ENCODE results near the gene SLC48A1. TPM values are rescaled to one million over a fixed set of nuclear protein-coding genes. Genes with fewer than 3 reads are reported as not detected.

Gene SLC48A1
- total and polyA plus RNA-seq, 4 donors: 6.1 to 15.4 (median 9.3) TPM

- no peak overlapping the region for H3K9ac ChIP-seq (ENCODE audit: low read depth in 1 of 2, low read length in 2 of 2)
- H3K4me1 ChIP-seq (ENCODE audit: control insufficient read depth in 4 of 4, insufficient read depth in 4 of 4, low read length in 3 of 4): peaks cover 5 to 15% (median 8%) of the 10 kb centered on the region in 4 donors
- 64% methylated on average over 1 of the region's 1 CpG for WGBS
- no peak overlapping the region for H3K4me3 ChIP-seq (ENCODE audit: low read depth in 1 of 3, low read length in 3 of 3)
- peaks cover 0 to 5% (median 0%) of the 10 kb centered on the region in 4 donors for H3K36me3 ChIP-seq (ENCODE audit: control insufficient read depth in 4 of 4, insufficient read depth in 3 of 4, low read depth in 1 of 4, low read length in 3 of 4)
- DNase-seq (ENCODE audit: low spot score): no peak
- H3K27ac ChIP-seq (ENCODE audit: low read depth in 1 of 2, low read length in 2 of 2): no peak overlapping the region
- no peaks in the 10 kb centered on the region for H3K27me3 ChIP-seq (ENCODE audit: control insufficient read depth in 4 of 4, insufficient read depth in 4 of 4, low read length in 3 of 4)
- H3K9me3 ChIP-seq (ENCODE audit: control insufficient read depth in 4 of 4, low read length in 3 of 4): no peaks in the 10 kb centered on the region
- TF ChIP-seq NR2F2 (IDR thresholded peaks at IDR 0.05) (no peak), SP1 (IDR thresholded peaks at IDR 0.05) (no peak), RAD21 (IDR thresholded peaks at IDR 0.05) (no peak)
These were observed 4.1 kb downstream of the SLC48A1 start for GRCh38 chr12:47777151-47777550.

- Histone ChIP-seq H3K9me3 (ENCODE audit: control insufficient read depth in 4 of 4, low read length in 3 of 4) (no peaks in the 10 kb centered on the region), H3K36me3 (ENCODE audit: control insufficient read depth in 4 of 4, insufficient read depth in 3 of 4, low read depth in 1 of 4, low read length in 3 of 4) (peaks cover 0 to 5% (median 0%) of the 10 kb centered on the region in 4 donors), H3K27ac (ENCODE audit: low read depth in 1 of 2, low read length in 2 of 2) (no peak overlapping the region), H3K9ac (ENCODE audit: low read depth in 1 of 2, low read length in 2 of 2) (no peak overlapping the region), H3K4me1 (ENCODE audit: control insufficient read depth in 4 of 4, insufficient read depth in 4 of 4, low read length in 3 of 4) (peaks cover 5 to 15% (median 8%) of the 10 kb centered on the region in 4 donors), H3K4me3 (ENCODE audit: low read depth in 1 of 3, low read length in 3 of 3) (no peak overlapping the region), H3K27me3 (ENCODE audit: control insufficient read depth in 4 of 4, insufficient read depth in 4 of 4, low read length in 3 of 4) (no peaks in the 10 kb centered on the region)
- WGBS: 75% methylated on average over 9 of the region's 9 CpGs
- no peak for DNase-seq (ENCODE audit: low spot score)
- no peak for TF ChIP-seq SP1 (IDR thresholded peaks at IDR 0.05)
- TF ChIP-seq RAD21 (IDR thresholded peaks at IDR 0.05): no peak
- TF ChIP-seq JUND (IDR thresholded peaks at IDR 0.05): no peak
- no peak for TF ChIP-seq FOXA2 (IDR thresholded peaks at IDR 0.05)
- no peak for TF ChIP-seq TAF1 (conservative IDR thresholded peaks at IDR 0.05)
- no peak for TF ChIP-seq MAX (IDR thresholded peaks at IDR 0.05)
- TF ChIP-seq EGR1 (IDR thresholded peaks at IDR 0.05; ENCODE audit: low read depth in 2 of 2): no peak
- no peak for TF ChIP-seq HNF4G (IDR thresholded peaks at IDR 0.05)
- no peak for TF ChIP-seq FOXA1 (IDR thresholded peaks at IDR 0.05)
- TF ChIP-seq REST (IDR thresholded peaks at IDR 0.05): no peak
- TF ChIP-seq YY1 (IDR thresholded peaks at IDR 0.05): no peak
- TF ChIP-seq ATF3 (IDR thresholded peaks at IDR 0.05): no peak
- no peak for TF ChIP-seq CTCF (IDR thresholded peaks at IDR 0.05; ENCODE audit: low read depth, low read length, missing input control)
- TF ChIP-seq GABPA (IDR thresholded peaks at IDR 0.05 in 1 of 2, conservative IDR thresholded peaks at IDR 0.05 in 1 of 2): no peak
- TF ChIP-seq NR2F2 (IDR thresholded peaks at IDR 0.05): no peak
- no peak for TF ChIP-seq RXRA (IDR thresholded peaks at IDR 0.05)
- no peak for TF ChIP-seq HNF4A (conservative IDR thresholded peaks at IDR 0.05)
- TF ChIP-seq ZBTB33 (IDR thresholded peaks at IDR 0.05): no peak
These were observed 4.9 kb downstream of the SLC48A1 start for GRCh38 chr12:47777741-47778558.

All from liver (tissue), 9 donors.